D721Med (cell line): Measurements from ENCODE around the gene FBXW11.

Source experiments
- DNase-seq: peaks from one replicate; pipeline ENCODE4 v3.0.0; 2011; ENCODE audit warnings: low spot score; ENCODE audit not compliant: insufficient read length
- FAIRE-seq: peaks from 2 replicates; lab custom pipeline; 2011; peaks lifted over from hg19 to GRCh38; lab: Jason Lieb, UNC
- CTCF ChIP-seq: IDR thresholded peaks from 2 replicates; pipeline ENCODE4 v1.5.1; 2012; ENCODE audit warnings: mild to moderate bottlenecking, control low read depth; ENCODE audit not compliant: insufficient read depth; ENCODE audit errors: missing control alignments

Gene FBXW11

GRCh38 chr5:171845857-171846256 lies 160.6 kb downstream of the FBXW11 start:
- no peak for FAIRE-seq
- DNase-seq: no peak
- no peak for TF ChIP-seq CTCF

GRCh38 chr5:171845040-171845630 lies 161.3 kb downstream of the FBXW11 start:
- no peak for TF ChIP-seq CTCF
- DNase-seq (no peak), FAIRE-seq (no peak)

- TF ChIP-seq CTCF: no peak
- no peak for DNase-seq
- no peak for FAIRE-seq
These were observed 163.6 kb downstream of the FBXW11 start for GRCh38 chr5:171842777-171843328.

DNA sequence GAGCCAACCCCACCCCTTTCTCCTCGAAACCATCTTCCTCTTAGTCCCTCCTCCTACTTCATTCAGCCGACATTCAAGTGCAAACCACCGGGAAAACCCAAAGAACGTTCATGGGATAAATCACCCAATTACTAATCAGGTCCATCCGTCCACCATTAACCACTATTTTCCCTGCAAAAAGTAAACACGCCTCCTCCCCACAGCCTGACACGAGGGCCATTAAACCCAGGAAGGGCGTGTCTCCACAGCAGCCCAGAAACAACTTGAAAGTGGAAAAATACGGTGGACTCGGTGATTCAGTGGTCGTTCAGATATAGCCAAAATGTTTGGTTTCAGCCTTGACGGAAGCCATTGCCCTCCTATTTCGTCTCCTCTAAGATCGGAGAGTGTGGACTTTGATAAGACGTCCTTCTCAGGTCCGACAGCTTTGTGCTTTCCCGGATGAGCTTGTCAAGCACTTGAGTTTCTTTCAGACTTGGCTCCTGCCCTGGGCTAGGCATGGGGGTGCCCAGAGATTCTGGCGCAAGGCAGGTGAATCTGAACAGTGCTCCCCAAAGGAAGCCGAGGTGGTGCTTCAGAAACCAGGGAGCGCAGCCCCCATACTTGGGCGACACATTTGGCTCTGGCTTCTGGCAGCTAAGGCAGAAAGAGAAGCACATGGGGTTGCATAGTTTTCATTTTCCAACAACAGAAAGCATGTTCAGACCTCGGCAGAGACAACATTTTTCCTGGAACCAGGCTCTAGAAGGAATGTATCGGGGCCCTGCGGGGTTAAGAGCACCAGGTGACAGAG lies 164.3 kb downstream of the FBXW11 start:
- TF ChIP-seq CTCF: no peak
- DNase-seq (no peak), FAIRE-seq (no peak)

DNA sequence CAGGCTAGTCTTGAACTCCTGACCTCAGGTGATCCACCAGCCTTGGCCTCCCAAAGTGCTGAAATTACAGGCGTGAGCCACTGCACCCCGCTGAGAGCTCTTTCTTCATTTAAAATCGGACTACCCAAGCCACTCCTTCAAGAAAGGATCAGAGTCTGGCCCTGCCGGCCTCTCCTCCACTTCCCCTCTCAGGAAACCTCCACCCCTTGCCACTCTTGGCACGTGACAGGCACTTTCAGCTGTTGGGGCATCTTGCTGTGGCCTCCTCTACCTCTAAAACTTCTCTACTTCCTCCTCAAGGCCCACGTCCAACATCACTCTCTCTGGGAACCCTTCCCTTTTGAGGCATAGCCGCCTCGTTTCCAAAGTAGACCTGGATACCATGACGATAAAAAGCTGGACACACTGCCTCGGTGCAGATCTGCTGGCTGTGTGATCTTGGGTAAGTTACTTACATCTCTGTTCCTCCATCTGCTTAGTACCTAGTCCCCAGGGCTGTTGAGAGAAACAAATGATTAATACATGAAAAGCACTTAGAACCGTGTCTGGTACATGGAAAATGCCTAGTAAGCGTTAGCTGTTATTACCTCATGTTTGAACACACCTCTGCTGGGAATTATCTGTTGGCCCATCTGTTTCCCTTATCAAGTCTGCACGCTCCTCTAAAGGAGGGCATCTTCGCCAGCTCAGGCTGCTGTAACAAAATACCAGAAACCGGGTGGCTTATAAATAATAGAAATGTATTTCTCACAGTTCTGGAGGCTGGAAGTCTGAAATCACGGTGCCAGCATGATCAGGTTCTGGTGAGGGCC lies 165.5 kb downstream of the FBXW11 start:
- TF ChIP-seq CTCF: no peak
- DNase-seq (no peak), FAIRE-seq (no peak)

- no peak for TF ChIP-seq CTCF
- DNase-seq (no peak), FAIRE-seq (no peak)
These were observed 166.4 kb downstream of the FBXW11 start for GRCh38 chr5:171840066-171840465.
